ENCODE measurements around the gene ZNF469.
"Not testable (repeated sequence)": the region's sequence is repeated elsewhere in the genome, so short reads cannot be mapped to it uniquely, and the experiment has no call there.

The ZNF469 gene

DNA sequence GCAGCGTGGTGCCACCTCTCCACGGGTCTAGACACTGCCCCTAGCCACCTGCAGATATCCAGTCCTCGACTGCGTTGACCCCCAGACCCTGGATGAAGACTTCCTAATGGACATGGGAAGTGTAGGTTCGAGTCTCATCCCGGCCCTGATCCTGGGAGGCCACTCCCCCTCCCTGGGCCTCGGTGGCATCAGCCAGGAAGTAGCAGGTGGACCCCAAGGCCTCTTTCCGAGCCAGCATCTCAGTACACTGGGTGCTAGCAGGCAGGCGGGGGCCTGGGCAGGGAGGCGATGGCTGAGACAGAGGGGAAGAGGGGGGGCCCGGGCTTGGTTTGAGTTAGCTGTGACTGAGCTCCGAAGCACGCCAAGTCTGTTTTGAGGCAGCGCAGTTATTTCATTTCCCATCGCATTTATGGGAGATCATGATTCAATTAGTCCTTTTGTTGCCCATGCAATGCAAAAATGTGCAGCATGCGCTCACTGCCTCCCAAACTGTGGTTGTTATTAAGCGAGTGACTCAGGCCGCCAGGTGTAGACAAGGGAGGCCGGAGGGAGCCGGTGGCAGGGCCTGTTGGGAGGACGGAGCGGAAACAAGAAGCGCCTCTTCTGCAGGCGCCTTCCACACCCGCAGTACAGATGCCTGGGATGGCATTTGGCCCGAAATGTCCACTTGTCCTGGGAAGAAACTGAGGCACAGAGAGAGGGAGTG is 25.3 kb upstream of the ZNF469 start:
- TF ChIP-seq, protein P1, sequence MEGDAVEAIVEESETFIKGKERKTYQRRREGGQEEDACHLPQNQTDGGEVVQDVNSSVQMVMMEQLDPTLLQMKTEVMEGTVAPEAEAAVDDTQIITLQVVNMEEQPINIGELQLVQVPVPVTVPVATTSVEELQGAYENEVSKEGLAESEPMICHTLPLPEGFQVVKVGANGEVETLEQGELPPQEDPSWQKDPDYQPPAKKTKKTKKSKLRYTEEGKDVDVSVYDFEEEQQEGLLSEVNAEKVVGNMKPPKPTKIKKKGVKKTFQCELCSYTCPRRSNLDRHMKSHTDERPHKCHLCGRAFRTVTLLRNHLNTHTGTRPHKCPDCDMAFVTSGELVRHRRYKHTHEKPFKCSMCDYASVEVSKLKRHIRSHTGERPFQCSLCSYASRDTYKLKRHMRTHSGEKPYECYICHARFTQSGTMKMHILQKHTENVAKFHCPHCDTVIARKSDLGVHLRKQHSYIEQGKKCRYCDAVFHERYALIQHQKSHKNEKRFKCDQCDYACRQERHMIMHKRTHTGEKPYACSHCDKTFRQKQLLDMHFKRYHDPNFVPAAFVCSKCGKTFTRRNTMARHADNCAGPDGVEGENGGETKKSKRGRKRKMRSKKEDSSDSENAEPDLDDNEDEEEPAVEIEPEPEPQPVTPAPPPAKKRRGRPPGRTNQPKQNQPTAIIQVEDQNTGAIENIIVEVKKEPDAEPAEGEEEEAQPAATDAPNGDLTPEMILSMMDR (conservative IDR thresholded peaks at IDR 0.05) = no peak
- no peak for TF ChIP-seq ZFX (IDR thresholded peaks at IDR 0.05)
- H3K27ac ChIP-seq = no peak overlapping the region

DNA sequence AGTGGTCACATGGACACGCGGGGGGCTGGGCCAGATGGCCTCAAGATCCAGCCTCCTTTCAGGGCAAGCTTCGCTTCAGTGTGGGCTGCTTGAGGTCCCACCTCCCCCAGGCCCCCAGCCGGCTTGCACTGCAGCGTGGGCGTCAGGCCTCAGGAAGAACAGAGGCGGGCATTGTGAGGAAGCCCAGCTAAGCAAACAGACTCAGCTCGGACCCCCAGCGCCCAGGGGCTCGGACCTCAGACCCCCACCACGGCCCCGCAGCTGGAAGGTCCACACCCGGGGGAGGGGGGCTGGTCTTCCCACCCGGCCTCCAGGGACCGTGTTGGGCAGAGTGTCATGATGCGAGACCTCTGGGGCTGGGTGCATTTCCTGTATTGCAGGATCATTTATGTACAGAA is 24.7 kb upstream of the ZNF469 start:
- TF ChIP-seq ZFX (IDR thresholded peaks at IDR 0.05) = no peak
- TF ChIP-seq, protein P1 (conservative IDR thresholded peaks at IDR 0.05) = no peak
- no peak overlapping the region for H3K27ac ChIP-seq

DNA sequence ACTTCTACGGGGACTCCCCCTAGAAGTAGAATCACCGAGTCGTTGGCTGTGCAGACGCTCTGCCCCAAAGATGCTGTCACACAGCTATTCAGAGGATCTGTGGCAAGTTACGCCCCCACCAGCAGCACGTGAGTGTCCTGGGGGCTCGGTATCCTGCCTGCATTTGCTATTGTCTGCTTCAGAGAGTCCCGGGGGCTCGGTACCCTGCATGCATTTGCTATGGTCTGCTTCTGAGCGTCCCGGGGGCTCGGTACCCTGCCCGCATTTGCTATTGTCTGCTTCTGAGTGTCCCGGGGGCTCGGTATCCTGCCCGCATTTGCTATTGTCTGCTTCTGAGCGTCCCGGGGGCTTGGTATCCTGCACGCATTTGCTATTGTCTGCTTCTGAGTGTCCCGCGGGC is 23.8 kb upstream of the ZNF469 start:
- no peak overlapping the region for H3K27ac ChIP-seq
- TF ChIP-seq ZFX (IDR thresholded peaks at IDR 0.05) = no peak
- TF ChIP-seq, protein P1 (conservative IDR thresholded peaks at IDR 0.05) = no peak

DNA sequence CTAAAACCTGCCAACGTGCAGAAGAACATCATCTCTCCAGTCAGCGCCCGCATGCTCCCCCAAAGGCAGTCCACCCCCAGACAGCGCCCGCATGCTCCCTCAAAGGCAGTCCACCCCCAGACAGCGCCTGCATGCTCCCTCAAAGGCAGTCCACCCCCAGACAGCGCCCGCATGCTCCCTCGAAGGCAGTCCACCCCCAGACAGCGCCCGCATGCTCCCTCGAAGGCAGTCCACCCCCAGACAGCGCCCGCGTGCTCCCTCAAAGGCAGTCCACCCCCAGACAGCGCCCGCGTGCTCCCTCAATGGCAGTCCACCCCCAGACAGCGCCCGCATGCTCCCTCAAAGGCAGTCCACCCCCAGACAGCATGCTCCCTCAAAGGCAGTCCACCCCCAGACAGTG is 22.4 kb upstream of the ZNF469 start:
- not testable (repeated sequence) for H3K27ac ChIP-seq

DNA sequence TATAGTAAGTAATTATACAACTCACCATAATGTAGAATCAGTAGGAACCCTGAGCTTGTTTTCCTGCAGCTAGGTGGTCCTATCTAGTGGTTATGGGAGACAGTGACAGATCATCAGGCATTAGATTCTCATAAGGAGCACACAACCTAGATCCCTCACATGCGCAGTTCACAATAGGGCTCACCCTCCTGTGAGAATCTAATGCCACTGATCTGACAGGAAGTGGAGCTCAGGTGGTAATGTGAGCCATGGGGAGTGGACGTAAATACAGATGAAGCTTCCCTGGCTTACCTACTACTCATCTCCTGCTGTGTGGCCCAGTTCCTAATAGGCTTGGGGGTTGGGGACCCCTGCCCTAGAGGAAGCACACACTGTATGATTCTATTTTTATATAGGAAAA is 21.8 kb upstream of the ZNF469 start:
- H3K27ac ChIP-seq = no peak overlapping the region
- TF ChIP-seq ZFX (IDR thresholded peaks at IDR 0.05) = no peak
- TF ChIP-seq, protein P1 (conservative IDR thresholded peaks at IDR 0.05) = no peak

DNA sequence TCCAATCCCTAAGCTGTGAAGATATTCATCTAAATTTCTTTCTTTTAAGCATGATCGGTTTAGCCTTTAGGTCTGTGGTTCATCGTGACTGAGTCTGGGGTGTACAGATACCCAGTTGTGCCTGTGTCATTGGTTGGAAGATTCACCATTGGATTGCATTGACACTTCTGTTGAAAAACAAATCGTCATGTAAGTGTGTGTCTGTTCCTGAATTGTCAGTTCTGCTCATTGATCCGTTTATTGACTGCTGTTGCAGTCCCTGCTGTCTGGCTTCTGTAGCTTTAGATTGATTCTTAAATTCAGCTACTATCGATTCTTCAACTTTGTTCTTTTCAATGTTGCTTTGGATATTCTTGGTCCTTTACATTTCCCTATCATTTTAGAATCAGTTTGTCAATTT is 21.0 kb upstream of the ZNF469 start:
- TF ChIP-seq, protein P1 (conservative IDR thresholded peaks at IDR 0.05) = no peak
- TF ChIP-seq ZFX (IDR thresholded peaks at IDR 0.05) = no peak
- H3K27ac ChIP-seq = no peak overlapping the region

DNA sequence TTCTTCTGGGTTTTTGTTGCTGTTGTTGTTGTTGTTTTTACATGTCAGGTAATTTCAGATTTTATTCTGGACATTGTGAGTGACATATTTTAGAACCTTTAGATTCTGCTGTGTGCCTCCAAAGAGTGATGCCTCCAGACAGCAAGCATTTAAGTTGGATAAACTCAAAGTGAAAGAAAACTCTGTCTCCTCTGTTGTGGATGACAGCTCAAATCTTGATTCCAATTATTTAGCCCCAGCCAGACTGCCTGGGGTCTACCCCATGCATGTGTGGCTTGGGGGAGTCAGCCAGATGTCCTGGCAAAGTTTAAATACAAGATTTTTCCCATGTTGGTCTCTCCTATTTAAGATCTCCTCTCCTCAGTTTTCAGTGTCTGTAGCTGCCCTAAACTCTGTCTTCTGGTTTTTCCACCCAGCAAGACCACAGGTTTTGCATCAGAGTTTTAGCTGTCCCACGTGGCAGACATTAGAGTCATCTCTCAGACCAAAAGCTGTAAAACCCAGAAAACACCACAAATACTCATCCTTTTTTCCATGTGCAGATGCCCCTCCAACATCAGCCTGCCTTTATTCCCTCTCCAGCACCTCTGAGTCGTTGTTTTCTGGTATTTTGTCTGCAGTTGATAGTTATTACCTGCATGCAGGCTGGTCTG is 19.4 kb upstream of the ZNF469 start:
- H3K27ac ChIP-seq = no peak overlapping the region
- no peak for TF ChIP-seq ZFX (IDR thresholded peaks at IDR 0.05)
- TF ChIP-seq, protein P1 (conservative IDR thresholded peaks at IDR 0.05) = no peak

Measured in C4-2B (cell line).